SK-N-MC (cell line): ENCODE data around the gene PHC3.

ENCODE experiments used
- EZH2 ChIP-seq: fragments of 200-600 bp; sonication (generic); IDR thresholded peaks from one replicate; pipeline ENCODE4 v1.6.1; 2017; ENCODE audit warnings: antibody characterized with exemption
- POLR2AphosphoS5 ChIP-seq: IDR thresholded peaks from 2 replicates; pipeline ENCODE4 v1.6.1; 2012; ENCODE audit warnings: mild to moderate bottlenecking, low read depth, low read length, borderline replicate concordance

GRCh38 chr3:170100944-170101343 lies 80.6 kb downstream of the PHC3 start:
- TF ChIP-seq EZH2 (no peak), POLR2AphosphoS5 (no peak)
